ENCODE measurements around the gene ZNF717.

ZNF717 gene

DNA sequence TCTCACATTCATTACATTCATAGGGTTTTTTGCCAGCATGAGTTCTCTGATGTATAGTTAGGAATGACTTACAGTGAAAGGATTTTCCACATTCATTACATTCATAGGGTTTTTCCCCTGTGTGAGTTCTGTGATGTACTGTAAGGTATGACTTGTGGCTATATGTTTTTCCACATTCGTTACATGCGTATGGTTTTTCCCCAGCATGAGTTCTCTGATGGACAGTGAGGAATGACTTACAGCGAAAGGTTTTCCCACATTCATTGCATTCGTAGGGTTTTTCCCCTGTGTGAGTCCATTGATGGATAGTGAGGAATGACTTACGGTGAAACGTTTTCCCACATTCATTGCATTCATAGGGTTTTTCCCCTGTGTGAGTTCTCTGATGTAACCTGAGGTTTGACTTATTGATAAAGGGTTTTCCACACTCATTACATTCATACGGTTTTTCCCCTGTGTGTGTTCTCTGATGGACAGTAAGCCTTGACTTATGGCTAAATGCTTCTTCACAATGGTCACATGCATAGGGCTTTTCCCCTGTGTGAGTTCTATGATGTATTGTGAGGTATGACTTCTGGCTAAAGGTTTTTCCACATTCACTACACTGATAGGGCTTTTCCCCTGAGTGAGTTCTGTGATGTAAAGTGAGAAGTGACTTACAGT, 47.4 kb downstream of the ZNF717 start:
- Histone ChIP-seq H3K27me3 (replicated peaks; ENCODE audit: control insufficient read depth, insufficient read depth, low read length) (no peaks in the 10 kb centered on the region), H3K4me3 (ENCODE audit: low read length) (peak overlapping the region; percentile 76), H3K9ac (ENCODE audit: low read length) (no peak overlapping the region), H3K4me1 (ENCODE audit: control insufficient read depth, insufficient read depth, low read length) (no peaks in the 10 kb centered on the region), H3K9me3 (ENCODE audit: control insufficient read depth, low read length) (peaks cover 98% of the 10 kb centered on the region), H3K36me3 (ENCODE audit: control insufficient read depth, insufficient read depth, low read length, severe bottlenecking) (peaks cover 76% of the 10 kb centered on the region)
- peak; percentile 6 for DNase-seq (ENCODE audit: low read depth)

DNA sequence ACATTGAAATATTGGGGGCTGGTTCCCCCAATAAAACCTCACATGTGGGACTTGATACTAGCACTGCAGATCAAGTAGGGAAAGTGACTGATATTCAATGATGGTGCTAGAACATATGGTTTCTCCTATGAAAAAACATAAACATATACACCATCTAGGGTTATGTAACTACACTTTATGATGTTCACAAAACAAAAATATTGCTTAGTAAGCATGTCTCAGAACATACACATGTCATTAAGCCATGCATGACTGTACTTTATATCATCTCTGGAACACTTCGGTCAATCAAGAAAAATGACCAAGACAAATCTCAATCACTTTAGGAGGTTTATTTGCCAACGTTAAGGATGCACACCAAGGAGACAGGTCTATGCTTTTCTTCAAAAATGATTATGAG, 57.4 kb downstream of the ZNF717 start:
- Histone ChIP-seq H3K9me3 (ENCODE audit: control insufficient read depth, low read length) (peaks cover 98% of the 10 kb centered on the region), H3K4me1 (ENCODE audit: control insufficient read depth, insufficient read depth, low read length) (no peaks in the 10 kb centered on the region), H3K4me3 (ENCODE audit: low read length) (peak overlapping the region; percentile 44), H3K9ac (ENCODE audit: low read length) (no peak overlapping the region), H3K27me3 (replicated peaks; ENCODE audit: control insufficient read depth, insufficient read depth, low read length) (no peaks in the 10 kb centered on the region), H3K36me3 (ENCODE audit: control insufficient read depth, insufficient read depth, low read length, severe bottlenecking) (peaks cover 41% of the 10 kb centered on the region)
- DNase-seq (ENCODE audit: low read depth), result no peak

DNA sequence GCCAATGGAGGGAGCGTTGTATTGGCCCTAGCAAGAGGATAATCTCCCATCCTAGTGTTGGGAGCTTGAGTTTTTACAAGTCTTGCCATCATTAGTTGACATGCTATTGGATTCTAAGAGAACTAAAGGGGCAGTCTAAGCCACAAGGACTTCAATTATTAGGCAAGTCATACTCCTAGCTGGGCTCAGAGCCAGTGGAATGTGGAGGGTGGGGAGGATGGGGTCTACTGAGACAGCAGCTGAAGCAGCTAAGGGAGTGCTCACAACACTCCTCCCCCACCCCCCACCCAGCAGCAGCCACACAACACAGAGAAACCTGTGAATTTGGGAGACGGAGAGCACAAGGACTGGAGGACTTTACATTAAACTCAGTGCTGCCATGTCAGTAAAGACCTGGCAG, 93.3 kb downstream of the ZNF717 start:
- Histone ChIP-seq H3K9me3 (ENCODE audit: control insufficient read depth, low read length) (peaks cover 12% of the 10 kb centered on the region), H3K36me3 (ENCODE audit: control insufficient read depth, insufficient read depth, low read length, severe bottlenecking) (no peaks in the 10 kb centered on the region)

DNA sequence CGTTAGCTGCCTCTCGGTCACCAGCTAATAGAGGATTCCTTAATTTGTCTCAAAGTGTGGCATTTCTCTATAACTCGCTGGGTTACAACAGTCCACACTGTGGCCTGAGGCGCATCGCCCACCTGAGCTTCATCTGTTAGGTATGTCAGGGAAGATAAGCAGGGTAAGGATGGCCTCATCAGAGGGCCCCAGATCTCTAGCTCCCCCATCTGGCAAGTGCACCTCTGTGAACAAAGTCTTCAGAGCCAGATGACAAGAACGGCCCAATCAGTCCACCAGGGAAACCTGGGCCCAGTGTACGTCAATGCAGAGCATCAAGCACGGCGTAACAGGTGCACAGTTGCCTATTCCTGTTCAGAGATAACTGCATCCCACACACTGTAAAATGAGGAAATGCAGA, 98.0 kb downstream of the ZNF717 start:
- no peaks in the 10 kb centered on the region for H3K36me3 ChIP-seq (ENCODE audit: control insufficient read depth, insufficient read depth, low read length, severe bottlenecking)
- no peak overlapping the region for H3K4me3 ChIP-seq (ENCODE audit: low read length)
- no peak for DNase-seq (ENCODE audit: low read depth)
- H3K27me3 ChIP-seq (replicated peaks; ENCODE audit: control insufficient read depth, insufficient read depth, low read length), result no peaks in the 10 kb centered on the region
- H3K9me3 ChIP-seq (ENCODE audit: control insufficient read depth, low read length), result no peaks in the 10 kb centered on the region
- no peaks in the 10 kb centered on the region for H3K4me1 ChIP-seq (ENCODE audit: control insufficient read depth, insufficient read depth, low read length)
- H3K9ac ChIP-seq (ENCODE audit: low read length), result no peak overlapping the region

More for the DNA sequence above, 93.3 kb downstream of the ZNF717 start:
- Histone ChIP-seq H3K27me3 (replicated peaks; ENCODE audit: control insufficient read depth, insufficient read depth, low read length) (no peaks in the 10 kb centered on the region), H3K9ac (ENCODE audit: low read length) (no peak overlapping the region), H3K4me3 (ENCODE audit: low read length) (no peak overlapping the region), H3K4me1 (ENCODE audit: control insufficient read depth, insufficient read depth, low read length) (no peaks in the 10 kb centered on the region)
- no peak for DNase-seq (ENCODE audit: low read depth)

Data from adipocyte (in vitro differentiated cells).